Gastroesophageal sphincter (tissue), 4 donors: Measurements from ENCODE around the gene C10orf90. TPM values are rescaled to one million over a fixed set of nuclear protein-coding genes. Genes with fewer than 3 reads are reported as not detected.

ENCODE experiments used
- ATAC-seq: fragments of 150-250 bp; one replicate; pipeline ENCODE4 v1.9.1; 2016; ENCODE audit warnings: mild to moderate bottlenecking, moderate library complexity
- H3K27ac ChIP-seq, 4 donors: fragments of 200-600 bp; sonication (generic) in 3 of 4; 1 replicate in 3 of 4; 2 replicates in 1 of 4; pipeline ENCODE4 v1.5.1; 2016 to 2019
- H3K27me3 ChIP-seq: fragments of 200-600 bp; sonication (generic); one replicate; pipeline ENCODE4 v1.5.1; 2019
- H3K36me3 ChIP-seq, 2 donors: fragments of 200-600 bp; sonication (generic); one replicate each; pipeline ENCODE4 v1.5.1; 2019; ENCODE audit warnings: control low read depth in 1 of 2
- H3K4me1 ChIP-seq, 3 donors: fragments of 200-600 bp; sonication (generic); 1 replicate in 2 of 3; 2 replicates in 1 of 3; pipeline ENCODE4 v1.5.1; 2016 to 2019; ENCODE audit warnings: control low read depth in 2 of 3
- H3K4me3 ChIP-seq, 2 donors: fragments of 200-600 bp; sonication (generic); one replicate each; pipeline ENCODE4 v1.5.1; 2019; ENCODE audit warnings: mild to moderate bottlenecking in 1 of 2, moderate library complexity in 1 of 2
- H3K9me3 ChIP-seq, 3 donors: fragments of 200-600 bp; sonication (generic); one replicate each; pipeline ENCODE4 v1.5.1; 2017 to 2019; ENCODE audit warnings: control low read depth in 2 of 3
- CTCF ChIP-seq, 4 experiments: fragments of 200-600 bp in 2 of 4; fragments of 450-650 bp in 2 of 4; sonication (generic) in 1 of 4; IDR thresholded peaks; one replicate each; pipeline ENCODE4 v1.5.1; 2017 to 2019; ENCODE audit warnings: antibody characterized with exemption in 4 of 4, mild to moderate bottlenecking in 2 of 4, moderate library complexity in 2 of 4
- EP300 ChIP-seq: sonication (generic); formaldehyde crosslinking; IDR thresholded peaks from one replicate; pipeline ENCODE4 v1.6.1; 2017; ENCODE audit warnings: antibody characterized with exemption, mild to moderate bottlenecking
- POLR2A ChIP-seq, 2 donors: fragments of 450-650 bp; IDR thresholded peaks; one replicate each; pipeline ENCODE4 v1.6.1; 2017; ENCODE audit warnings: antibody characterized with exemption in 2 of 2, mild to moderate bottlenecking in 2 of 2, moderate library complexity in 1 of 2
- POLR2AphosphoS5 ChIP-seq: sonication (generic); formaldehyde crosslinking; IDR thresholded peaks from one replicate; pipeline ENCODE4 v1.6.1; 2017; ENCODE audit warnings: antibody characterized with exemption
- WGBS, 2 donors: methylation state at CpG; one replicate each; pipeline ENCODE4 v1.1.5; 2018; ENCODE audit warnings: low coverage in 1 of 2; 5-methylcytosine and 5-hydroxymethylcytosine counted together
- total RNA-seq, 4 donors: library from RNA; depleted of rRNA; stranded (reverse); fragments of >200 nt; gene quantifications; one replicate each; pipeline ENCODE4 v1.1.0, GENCODE V29; 2016

C10orf90 gene
- total RNA-seq, 4 donors from 2014 or later = not detected

- Histone ChIP-seq H3K27me3 (peaks cover 3% of the 10 kb centered on the region), H3K36me3 (no peaks in the 10 kb centered on the region), H3K27ac (no peak overlapping the region), H3K4me3 (no peak overlapping the region), H3K9me3 (no peaks in the 10 kb centered on the region), H3K4me1 (no peaks in the 10 kb centered on the region)
- TF ChIP-seq POLR2AphosphoS5 = no peak
- TF ChIP-seq POLR2A (IDR thresholded peaks at IDR 0.05) = no peak
- no peak for TF ChIP-seq EP300
- TF ChIP-seq CTCF (IDR thresholded peaks at IDR 0.05) = no peak
- WGBS, 2 donors = 76% methylated on average over 4 to 5 of the region's 5 CpGs
- no peak for ATAC-seq
Observed at GRCh38 chr10:126468876-126469643, 201.4 kb downstream of the C10orf90 start.

GRCh38 chr10:126468467-126468866, 202.0 kb downstream of the C10orf90 start:
- 81 to 100% methylated on average over 2 to 3 of the region's 4 CpGs for WGBS, 2 donors
- no peaks in the 10 kb centered on the region for H3K4me1 ChIP-seq
- peaks cover 3% of the 10 kb centered on the region for H3K27me3 ChIP-seq
- no peaks in the 10 kb centered on the region for H3K36me3 ChIP-seq
- no peak for ATAC-seq
- H3K27ac ChIP-seq = no peak overlapping the region
- H3K9me3 ChIP-seq = no peaks in the 10 kb centered on the region
- TF ChIP-seq POLR2A (IDR thresholded peaks at IDR 0.05) (no peak), CTCF (IDR thresholded peaks at IDR 0.05) (no peak), POLR2AphosphoS5 (no peak), EP300 (no peak)
- no peak overlapping the region for H3K4me3 ChIP-seq

GRCh38 chr10:126465771-126466170, 204.7 kb downstream of the C10orf90 start:
- 6% methylated on average over 1 of the region's 1 CpG; no CpG with 5 or more reads in 1 of the 2 donors for WGBS, 2 donors
- H3K27ac ChIP-seq = no peak overlapping the region
- no peaks in the 10 kb centered on the region for H3K36me3 ChIP-seq
- peaks cover 3% of the 10 kb centered on the region for H3K27me3 ChIP-seq
- ATAC-seq = no peak
- TF ChIP-seq CTCF (IDR thresholded peaks at IDR 0.05) (no peak), POLR2A (IDR thresholded peaks at IDR 0.05) (no peak), POLR2AphosphoS5 (no peak), EP300 (no peak)
- no peaks in the 10 kb centered on the region for H3K4me1 ChIP-seq
- H3K4me3 ChIP-seq = no peak overlapping the region
- no peaks in the 10 kb centered on the region for H3K9me3 ChIP-seq

- 61 to 78% methylated on average over 4 to 10 of the region's 11 CpGs for WGBS, 2 donors
- no peak overlapping the region for H3K4me3 ChIP-seq
- no peaks in the 10 kb centered on the region for H3K9me3 ChIP-seq
- no peaks in the 10 kb centered on the region for H3K36me3 ChIP-seq
- no peak for ATAC-seq
- no peak overlapping the region for H3K27ac ChIP-seq
- TF ChIP-seq POLR2A (IDR thresholded peaks at IDR 0.05) = no peak
- TF ChIP-seq POLR2AphosphoS5 = no peak
- TF ChIP-seq EP300 = no peak
- TF ChIP-seq CTCF (IDR thresholded peaks at IDR 0.05) = no peak
- H3K27me3 ChIP-seq = peaks cover 12% of the 10 kb centered on the region
- no peaks in the 10 kb centered on the region for H3K4me1 ChIP-seq
Observed at GRCh38 chr10:126463286-126463685, 207.2 kb downstream of the C10orf90 start.
